ENCODE data around the gene ZNF687.

GRCh38 chr1:151255381-151255780 lies 26.7 kb upstream of the ZNF687 start:
- no peak for TF ChIP-seq CTCF (IDR thresholded peaks at IDR 0.05)
- TF ChIP-seq SIN3A (IDR thresholded peaks at IDR 0.05; ENCODE audit: borderline replicate concordance, insufficient read depth, low read depth, low read length) = no peak

Data from Panc1 (cell line).